ENCODE data around the gene GFRA4.

DNA sequence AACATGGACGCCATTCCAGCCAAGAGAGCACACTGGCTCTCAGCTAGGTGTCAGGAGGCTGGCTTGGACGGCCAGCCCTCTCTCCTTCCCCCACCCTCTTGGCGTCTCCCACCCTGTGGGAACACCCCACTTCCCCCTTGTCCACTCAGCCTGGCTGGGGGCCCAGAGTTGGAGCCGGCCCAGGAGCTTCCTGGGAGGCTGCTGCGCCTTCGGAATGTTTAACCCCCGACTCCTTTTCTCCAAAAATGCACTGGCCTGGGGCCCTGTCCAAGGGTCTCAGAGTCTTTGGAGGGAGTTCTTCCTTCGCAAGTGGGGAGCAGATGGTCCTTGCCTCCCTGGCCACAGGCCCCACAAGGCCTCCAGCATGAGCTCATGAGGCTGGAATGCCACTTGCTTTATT is 14.5 kb upstream of the GFRA4 start:
- TF ChIP-seq, protein P1, sequence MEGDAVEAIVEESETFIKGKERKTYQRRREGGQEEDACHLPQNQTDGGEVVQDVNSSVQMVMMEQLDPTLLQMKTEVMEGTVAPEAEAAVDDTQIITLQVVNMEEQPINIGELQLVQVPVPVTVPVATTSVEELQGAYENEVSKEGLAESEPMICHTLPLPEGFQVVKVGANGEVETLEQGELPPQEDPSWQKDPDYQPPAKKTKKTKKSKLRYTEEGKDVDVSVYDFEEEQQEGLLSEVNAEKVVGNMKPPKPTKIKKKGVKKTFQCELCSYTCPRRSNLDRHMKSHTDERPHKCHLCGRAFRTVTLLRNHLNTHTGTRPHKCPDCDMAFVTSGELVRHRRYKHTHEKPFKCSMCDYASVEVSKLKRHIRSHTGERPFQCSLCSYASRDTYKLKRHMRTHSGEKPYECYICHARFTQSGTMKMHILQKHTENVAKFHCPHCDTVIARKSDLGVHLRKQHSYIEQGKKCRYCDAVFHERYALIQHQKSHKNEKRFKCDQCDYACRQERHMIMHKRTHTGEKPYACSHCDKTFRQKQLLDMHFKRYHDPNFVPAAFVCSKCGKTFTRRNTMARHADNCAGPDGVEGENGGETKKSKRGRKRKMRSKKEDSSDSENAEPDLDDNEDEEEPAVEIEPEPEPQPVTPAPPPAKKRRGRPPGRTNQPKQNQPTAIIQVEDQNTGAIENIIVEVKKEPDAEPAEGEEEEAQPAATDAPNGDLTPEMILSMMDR (IDR thresholded peaks at IDR 0.05): no peak
- no peak for TF ChIP-seq POLR2A (IDR thresholded peaks at IDR 0.05)

Data from right lobe of liver (tissue), 4 donors.